IMR-90 (cell line): ENCODE results near the gene SLC44A4. TPM values are rescaled to one million over a fixed set of nuclear protein-coding genes. Genes with fewer than 3 reads are reported as not detected.

ENCODE experiments used
- ATAC-seq: fragments of 200-7000 bp; cut with Tn5 transposase; 2 replicates; pipeline ENCODE4 v1.9.1; 2020; ENCODE audit warnings: low read depth, mild to moderate bottlenecking, moderate library complexity
- BruUV-seq: library from RNA; stranded (reverse); fragments of 400-500 nt; replicated peaks from 2 replicates; lab custom pipeline; 2021; lab: Mats Ljungman, UMichigan
- CTCF ChIA-PET: fragments of 300-600 bp; formaldehyde crosslinking; extraction: SDS; loops from one replicate; lab custom pipeline; 2021; ENCODE audit warnings: antibody characterized with exemption; lab: Yijun Ruan, JAX
- POLR2A ChIA-PET: fragments of 300-600 bp; sonication (Branson Sonifier 250); formaldehyde crosslinking; loops from one replicate; lab custom pipeline; 2022; ENCODE audit warnings: antibody characterized with exemption; ENCODE audit not compliant: unreplicated experiment; lab: Charles Lee
- DNase-seq: peaks from one replicate; pipeline ENCODE4 v3.0.0; 2013
- H2AFZ ChIP-seq: replicated peaks from 2 replicates; pipeline ENCODE3; 2013; ENCODE audit warnings: low read length, mild to moderate bottlenecking; ENCODE audit not compliant: poor library complexity
- H2AK5ac ChIP-seq: 2 replicates; pipeline ENCODE4 v1.6.1; 2013; ENCODE audit warnings: low read depth, low read length, inconsistent platforms
- H2AK9ac ChIP-seq: replicated peaks from 2 replicates; pipeline ENCODE3; 2013; ENCODE audit warnings: mild to moderate bottlenecking, low read depth, low read length, moderate library complexity; ENCODE audit not compliant: poor library complexity
- H2BK120ac ChIP-seq: 2 replicates; pipeline ENCODE4 v1.6.1; 2013; ENCODE audit warnings: low read depth, low read length, inconsistent platforms
- H2BK15ac ChIP-seq: 3 replicates; pipeline ENCODE4 v1.6.1; 2013; ENCODE audit warnings: low read depth, low read length, inconsistent platforms
- H2BK20ac ChIP-seq: 2 replicates; pipeline ENCODE4 v1.6.1; 2013; ENCODE audit warnings: low read depth, mild to moderate bottlenecking, inconsistent platforms, low read length, moderate library complexity
- H2BK5ac ChIP-seq: 2 replicates; pipeline ENCODE4 v1.6.1; 2013; ENCODE audit warnings: mild to moderate bottlenecking, low read depth, low read length, inconsistent platforms; ENCODE audit not compliant: poor library complexity, severe bottlenecking
- H3K14ac ChIP-seq: replicated peaks from 2 replicates; pipeline ENCODE4 v1.6.1; 2013; ENCODE audit warnings: low read depth, low read length, inconsistent platforms
- H3K18ac ChIP-seq: 2 replicates; pipeline ENCODE4 v1.6.1; 2013; ENCODE audit warnings: low read depth, low read length, control low read depth
- H3K23ac ChIP-seq: 2 replicates; pipeline ENCODE4 v1.6.1; 2013; ENCODE audit warnings: low read depth, low read length, inconsistent platforms
- H3K27ac ChIP-seq: 2 replicates; pipeline ENCODE4 v1.5.1; 2013; ENCODE audit warnings: mild to moderate bottlenecking, control low read depth, low read length; ENCODE audit not compliant: insufficient read depth
- H3K27me3 ChIP-seq: 2 replicates; pipeline ENCODE4 v1.6.1; 2013; ENCODE audit warnings: low read length; ENCODE audit not compliant: control insufficient read depth, insufficient read depth
- H3K36me3 ChIP-seq: 2 replicates; pipeline ENCODE4 v1.6.1; 2013; ENCODE audit warnings: low read length, mixed read lengths; ENCODE audit not compliant: control insufficient read depth, insufficient read depth
- H3K4ac ChIP-seq: 2 replicates; pipeline ENCODE4 v1.6.1; 2013; ENCODE audit warnings: low read depth, low read length, inconsistent platforms
- H3K4me1 ChIP-seq: 2 replicates; pipeline ENCODE4 v1.6.1; 2013; ENCODE audit warnings: low read length, mixed read lengths; ENCODE audit not compliant: control insufficient read depth, insufficient read depth
- H3K4me2 ChIP-seq: 2 replicates; pipeline ENCODE4 v1.6.1; 2013; ENCODE audit warnings: low read depth, mild to moderate bottlenecking, control low read depth, low read length, moderate library complexity
- H3K4me3 ChIP-seq: 2 replicates; pipeline ENCODE4 v1.5.1; 2013; ENCODE audit warnings: low read depth, mild to moderate bottlenecking, control low read depth, low read length, moderate library complexity; ENCODE audit not compliant: insufficient read depth
- H3K56ac ChIP-seq: 2 replicates; pipeline ENCODE4 v1.6.1; 2013; ENCODE audit warnings: low read length, inconsistent platforms; ENCODE audit not compliant: insufficient read depth; ENCODE audit errors: extremely low read depth
- H3K79me1 ChIP-seq, 2 experiments: 2 replicates each; pipeline ENCODE4 v1.6.1; 2013; ENCODE audit warnings: low read length in 2 of 2, inconsistent platforms in 1 of 2, low read depth in 1 of 2
- H3K9ac ChIP-seq: 2 replicates; pipeline ENCODE4 v1.6.1; 2013; ENCODE audit warnings: low read depth, low read length, control low read depth
- H3K9me1 ChIP-seq: 2 replicates; pipeline ENCODE4 v1.6.1; 2013; ENCODE audit warnings: low read length, inconsistent platforms; ENCODE audit not compliant: insufficient read depth
- H3K9me3 ChIP-seq: 2 replicates; pipeline ENCODE4 v1.6.1; 2013; ENCODE audit warnings: low read length; ENCODE audit not compliant: control insufficient read depth, insufficient read depth
- H4K20me1 ChIP-seq: 2 replicates; pipeline ENCODE4 v1.6.1; 2013; ENCODE audit warnings: low read length, inconsistent platforms; ENCODE audit not compliant: insufficient read depth
- H4K5ac ChIP-seq: 2 replicates; pipeline ENCODE4 v1.6.1; 2013; ENCODE audit warnings: mild to moderate bottlenecking, low read depth, low read length, control low read depth
- H4K8ac ChIP-seq, 2 experiments: 2 replicates each; pipeline ENCODE4 v1.6.1; 2013; ENCODE audit warnings: low read depth in 2 of 2, low read length in 2 of 2, control low read depth in 1 of 2, inconsistent platforms in 1 of 2
- H4K91ac ChIP-seq: 2 replicates; pipeline ENCODE4 v1.6.1; 2013; ENCODE audit warnings: low read depth, low read length, inconsistent platforms; ENCODE audit not compliant: insufficient read depth
- ELK1 ChIP-seq: fragments of 150-350 bp; IDR thresholded peaks from 2 replicates; pipeline ENCODE4 v1.6.1; 2016; ENCODE audit warnings: low read depth, mild to moderate bottlenecking, low read length, moderate library complexity, borderline replicate concordance
- FOS ChIP-seq: fragments of 150-350 bp; IDR thresholded peaks from 2 replicates; pipeline ENCODE4 v1.6.1; 2016; ENCODE audit warnings: low read depth, low read length
- WGBS, 2 experiments: methylation state at CpG; one replicate each; pipeline versions ENCODE4 v1.1.5 to v1.1.7; 2013; ENCODE audit warnings: missing lambda C conversion rate in 2 of 2; ENCODE audit not compliant: insufficient read length in 1 of 2; ENCODE audit errors: extremely low coverage in 2 of 2; 5-methylcytosine and 5-hydroxymethylcytosine counted together
- dilution Hi-C: fragments of 300-500 bp; cut with HindIII; formaldehyde crosslinking; loops from one replicate; pipeline ENCODE4 v1.14.3; 2018; ENCODE audit warnings: low sequenced_read_pairs; ENCODE audit not compliant: unreplicated experiment
- in situ Hi-C: fragments of 300-500 bp; cut with MboI; formaldehyde crosslinking; loops from 3 replicates; pipeline ENCODE4 v1.14.3; 2019; ENCODE audit warnings: low sequenced_read_pairs, inconsistent platforms, mixed read lengths
- intact Hi-C: fragments of 100-400 bp; cut with micrococcal nuclease; formaldehyde crosslinking; loops from 2 replicates; pipeline ENCODE4 v1.10.0; 2022
- polyA plus RNA-seq, 3 experiments: library from polyadenylated mRNA; depleted of rRNA; stranded (reverse); fragments of >200 nt; gene quantifications; 2 replicates each; pipeline ENCODE4 v1.2.3, GENCODE V29; 2012; ENCODE audit warnings: low replicate concordance in 1 of 3
- total RNA-seq: library from RNA; depleted of rRNA; stranded (reverse); fragments of >200 nt; gene quantifications from 2 replicates; pipeline ENCODE4 v1.2.3, GENCODE V29; 2012

Gene SLC44A4
- total and polyA plus RNA-seq, 2 of the 4 experiments (the other 2 are of a cell fraction): 0.14 to 0.36 TPM

DNA sequence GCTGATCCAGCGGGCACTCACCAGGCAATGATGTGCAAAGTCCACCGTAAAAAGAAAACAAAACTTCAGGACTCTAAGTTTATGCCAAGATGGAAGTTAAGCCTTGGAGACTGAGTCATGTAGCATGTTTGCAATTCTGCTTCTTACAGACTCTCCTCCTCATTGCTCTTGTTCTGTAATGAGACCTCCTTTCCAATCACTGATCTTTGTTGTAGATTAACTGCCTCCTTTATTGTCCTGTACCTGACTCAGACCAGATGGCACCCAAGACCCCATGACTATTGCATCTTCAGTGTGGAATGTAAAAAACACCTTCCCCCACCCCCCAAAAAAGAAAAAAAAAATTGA, 27.3 kb downstream of the SLC44A4 start:
- H3K27ac ChIP-seq: peak overlapping the region; percentile 57; the same call in 1 of the 2 replicates
- 0 out of 2 replicates have a peak overlapping the region, but pooled peaks have one; percentile 38 for H3K18ac ChIP-seq
- dilution Hi-C loops: no loop called here
- H2BK5ac ChIP-seq: no peak overlapping the region
- H3K4me2 ChIP-seq: peak overlapping the region; percentile 88
- peaks cover 2% of the 10 kb centered on the region for H3K4me1 ChIP-seq
- in situ Hi-C loops: no loop called here
- H3K23ac ChIP-seq: 0 out of 2 replicates have a peak overlapping the region, but pooled peaks have one; percentile 0
- WGBS, 2 experiments: no CpG with 5 or more reads among the region's 2 CpGs
- H2AK5ac ChIP-seq: no peak overlapping the region
- DNase-seq: peak; percentile 54
- ATAC-seq: peak; percentile 90
- no TSS peak for BruUV-seq
- ChIA-PET POLR2A (interaction anchor here (0.6 kb wide), 1 partner anchor 25 kb away, joined by 3 read pairs; no protein-coding TSS in a partner anchor), CTCF (no interaction called here)
- TF ChIP-seq FOS: 0 out of 2 replicates have a peak, but pooled peaks have one; percentile 9
- TF ChIP-seq ELK1: no peak
- H2BK120ac ChIP-seq: no peak overlapping the region
- H3K9me1 ChIP-seq: no peaks in the 10 kb centered on the region
- H4K8ac ChIP-seq: no peak overlapping the region
- no peak overlapping the region for H2AK9ac ChIP-seq
- H2BK20ac ChIP-seq: no peak overlapping the region
- no peaks in the 10 kb centered on the region for H3K27me3 ChIP-seq
- no peaks in the 10 kb centered on the region; the same call in 1 of the 2 replicates for H3K36me3 ChIP-seq
- H3K14ac ChIP-seq: peak overlapping the region; percentile 1; the same call in 1 of the 2 replicates
- intact Hi-C loops: no loop called here
- 0 out of 2 replicates have a peak overlapping the region, but pooled peaks have one; percentile 27 for H3K9ac ChIP-seq
- H3K79me1 ChIP-seq: no peaks in the 10 kb centered on the region
- H2BK15ac ChIP-seq: no peak overlapping the region
- H3K4me3 ChIP-seq: no peak overlapping the region
- H4K91ac ChIP-seq: no peak overlapping the region
- H2AFZ ChIP-seq: no peak overlapping the region
- no peak overlapping the region for H3K56ac ChIP-seq
- peak overlapping the region; percentile 1; the same call in 1 of the 2 replicates for H3K4ac ChIP-seq
- no peaks in the 10 kb centered on the region for H4K20me1 ChIP-seq
- H3K9me3 ChIP-seq: no peaks in the 10 kb centered on the region; the same call in 1 of the 2 replicates
- H4K5ac ChIP-seq: peak overlapping the region; percentile 71; the same call in 1 of the 2 replicates
